ENCODE measurements around the gene ANKRD17. TPM values are rescaled to one million over a fixed set of nuclear protein-coding genes. Genes with fewer than 3 reads are reported as not detected.

ANKRD17 gene
- polyA plus RNA-seq, 1 of the 3 experiments (the other 2 are of a cell fraction) = 25.6 TPM

- TF ChIP-seq ZBTB33 (IDR thresholded peaks at IDR 0.05; ENCODE audit: borderline replicate concordance, low read depth) (no peak), NFIC (IDR thresholded peaks at IDR 0.05; ENCODE audit: borderline replicate concordance) (no peak), ELF1 (IDR thresholded peaks at IDR 0.05) (no peak), FOXM1 (IDR thresholded peaks at IDR 0.05; ENCODE audit: low read depth) (no peak), SMC3 (IDR thresholded peaks at IDR 0.05; ENCODE audit: low read depth, low read length) (no peak)
Observed at GRCh38 chr4:73139245-73139644, 119.4 kb downstream of the ANKRD17 start (continued).

GRCh38 chr4:73137121-73137520 lies 121.5 kb downstream of the ANKRD17 start:
- peaks cover 7% of the 10 kb centered on the region for H3F3A ChIP-seq (replicated peaks; ENCODE audit: insufficient read depth)
- ChIA-PET CTCF (interaction anchor here (0.7 to 1.5 kb wide), 2 partner anchors 10 to 114 kb away, joined by 3 to 4 read pairs; no protein-coding TSS in a partner anchor), POLR2A (no interaction called here)
- H3K4me2 ChIP-seq = no peak overlapping the region
- no peak overlapping the region for H2AFZ ChIP-seq (ENCODE audit: low read depth)
- no peak for TF ChIP-seq JUND (IDR thresholded peaks at IDR 0.05)
- no peak for TF ChIP-seq MXI1 (IDR thresholded peaks at IDR 0.05; ENCODE audit: low read depth, low read length)
- TF ChIP-seq RXRA (IDR thresholded peaks at IDR 0.05; ENCODE audit: borderline replicate concordance, low read depth) = no peak
- no peak for TF ChIP-seq FOXJ3 (CRISPR knock-in tag; IDR thresholded peaks at IDR 0.05)
- TF ChIP-seq GATA2 (CRISPR knock-in tag; IDR thresholded peaks at IDR 0.05) = no peak
- TF ChIP-seq REST (IDR thresholded peaks at IDR 0.05; ENCODE audit: low read depth, low read length) = no peak
- TF ChIP-seq RAD21 (IDR thresholded peaks at IDR 0.05; ENCODE audit: low read length) = no peak
- no peak for TF ChIP-seq RFX5 (IDR thresholded peaks at IDR 0.05; ENCODE audit: low read length)
- no peak for TF ChIP-seq CHD2 (IDR thresholded peaks at IDR 0.05; ENCODE audit: low read length, partially characterized antibody)
- TF ChIP-seq NRF1 (IDR thresholded peaks at IDR 0.05; ENCODE audit: low read depth, low read length) = no peak
- TF ChIP-seq NFIC (IDR thresholded peaks at IDR 0.05; ENCODE audit: borderline replicate concordance) = no peak
- no peak for TF ChIP-seq POLR2AphosphoS5 (IDR thresholded peaks at IDR 0.05; ENCODE audit: low read depth, low read length)
- no peak for TF ChIP-seq TEAD4 (IDR thresholded peaks at IDR 0.05; ENCODE audit: borderline replicate concordance, insufficient read depth)
- no peak for TF ChIP-seq YY1 (IDR thresholded peaks at IDR 0.05; ENCODE audit: low read depth)
- TF ChIP-seq FOSL2 (IDR thresholded peaks at IDR 0.05; ENCODE audit: borderline replicate concordance, low read depth) = no peak
- no peak for TF ChIP-seq TAF1 (IDR thresholded peaks at IDR 0.05; ENCODE audit: borderline replicate concordance, low read depth, low read length)
- no peak for TF ChIP-seq PBX3 (IDR thresholded peaks at IDR 0.05)
- TF ChIP-seq IRF3 (IDR thresholded peaks at IDR 0.05; ENCODE audit: low read depth, low read length) = no peak
- no peak for TF ChIP-seq USF1 (IDR thresholded peaks at IDR 0.05; ENCODE audit: borderline replicate concordance, low read depth)
- no peaks in the 10 kb centered on the region for H3K9me2 ChIP-seq
- peaks cover 83 to 90% of the 10 kb centered on the region in 2 experiments for H3K36me3 ChIP-seq (replicated peaks in 1 of 2; ENCODE audit: control insufficient read depth in 1 of 2, insufficient read depth in 2 of 2, low read length in 1 of 2)
- H4K20me1 ChIP-seq (ENCODE audit: insufficient read depth) = no peaks in the 10 kb centered on the region
- no peak overlapping the region for H3K27ac ChIP-seq (ENCODE audit: low read depth in 2 of 2, low read length in 1 of 2)
- 62% methylated on average over 2 of the region's 2 CpGs for WGBS (ENCODE audit: low lambda C conversion rate)
- H3K79me2 ChIP-seq (ENCODE audit: insufficient read depth) = peaks cover 33% of the 10 kb centered on the region; the same call in 1 of the 2 replicates
- H3K27me3 ChIP-seq (ENCODE audit: insufficient read depth) = no peaks in the 10 kb centered on the region
- no peaks in the 10 kb centered on the region; a peak in 1 of 4 replicates for H3K4me1 ChIP-seq (ENCODE audit: control insufficient read depth in 1 of 2, insufficient read depth in 2 of 2, low read depth in 1 of 2, low read length in 1 of 2)
- no peaks in the 10 kb centered on the region for H3K9me3 ChIP-seq
- H3K9ac ChIP-seq = no peak overlapping the region
- DNase-seq = no peak
- no peak overlapping the region for H3K4me3 ChIP-seq (ENCODE audit: low read depth in 2 of 2, low read length in 1 of 2)

All from SK-N-SH (cell line).